Sciatic nerve (tissue), 2 donors: ENCODE data around the gene USP34. TPM values are rescaled to one million over a fixed set of nuclear protein-coding genes. Genes with fewer than 3 reads are reported as not detected.
"Not testable (repeated sequence)": the region's sequence is repeated elsewhere in the genome, so short reads cannot be mapped to it uniquely, and the experiment has no call there.

Source experiments
- ATAC-seq: fragments of 200-7000 bp; cut with Tn5 transposase; one replicate; pipeline ENCODE4 v1.9.1; 2020; ENCODE audit warnings: mild to moderate bottlenecking, moderate library complexity
- DNase-seq: peaks from one replicate; pipeline ENCODE4 v3.0.0-alpha.2; 2020; ENCODE audit warnings: low spot score
- intact Hi-C: fragments of 100-400 bp; cut with DNase I; formaldehyde crosslinking; loops from one replicate; pipeline ENCODE4 v1.14.2; 2022
- total RNA-seq: library from RNA; stranded (reverse); fragmentation: NEBNext Ultra II Directional; extraction: Animal tissue kit (Norgen Biotek cat#: 25700); gene quantifications from one replicate; pipeline ENCODE4 v1.2.1, GENCODE V29; 2021
- donor health status: DM: no; HTN: no; CAD: no.
- donor health status: DM: no; HTN: no; CAD: no.

USP34 gene, protein sequence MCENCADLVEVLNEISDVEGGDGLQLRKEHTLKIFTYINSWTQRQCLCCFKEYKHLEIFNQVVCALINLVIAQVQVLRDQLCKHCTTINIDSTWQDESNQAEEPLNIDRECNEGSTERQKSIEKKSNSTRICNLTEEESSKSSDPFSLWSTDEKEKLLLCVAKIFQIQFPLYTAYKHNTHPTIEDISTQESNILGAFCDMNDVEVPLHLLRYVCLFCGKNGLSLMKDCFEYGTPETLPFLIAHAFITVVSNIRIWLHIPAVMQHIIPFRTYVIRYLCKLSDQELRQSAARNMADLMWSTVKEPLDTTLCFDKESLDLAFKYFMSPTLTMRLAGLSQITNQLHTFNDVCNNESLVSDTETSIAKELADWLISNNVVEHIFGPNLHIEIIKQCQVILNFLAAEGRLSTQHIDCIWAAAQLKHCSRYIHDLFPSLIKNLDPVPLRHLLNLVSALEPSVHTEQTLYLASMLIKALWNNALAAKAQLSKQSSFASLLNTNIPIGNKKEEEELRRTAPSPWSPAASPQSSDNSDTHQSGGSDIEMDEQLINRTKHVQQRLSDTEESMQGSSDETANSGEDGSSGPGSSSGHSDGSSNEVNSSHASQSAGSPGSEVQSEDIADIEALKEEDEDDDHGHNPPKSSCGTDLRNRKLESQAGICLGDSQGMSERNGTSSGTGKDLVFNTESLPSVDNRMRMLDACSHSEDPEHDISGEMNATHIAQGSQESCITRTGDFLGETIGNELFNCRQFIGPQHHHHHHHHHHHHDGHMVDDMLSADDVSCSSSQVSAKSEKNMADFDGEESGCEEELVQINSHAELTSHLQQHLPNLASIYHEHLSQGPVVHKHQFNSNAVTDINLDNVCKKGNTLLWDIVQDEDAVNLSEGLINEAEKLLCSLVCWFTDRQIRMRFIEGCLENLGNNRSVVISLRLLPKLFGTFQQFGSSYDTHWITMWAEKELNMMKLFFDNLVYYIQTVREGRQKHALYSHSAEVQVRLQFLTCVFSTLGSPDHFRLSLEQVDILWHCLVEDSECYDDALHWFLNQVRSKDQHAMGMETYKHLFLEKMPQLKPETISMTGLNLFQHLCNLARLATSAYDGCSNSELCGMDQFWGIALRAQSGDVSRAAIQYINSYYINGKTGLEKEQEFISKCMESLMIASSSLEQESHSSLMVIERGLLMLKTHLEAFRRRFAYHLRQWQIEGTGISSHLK (N-terminal part only)
- 154 TPM for total RNA-seq

DNA sequence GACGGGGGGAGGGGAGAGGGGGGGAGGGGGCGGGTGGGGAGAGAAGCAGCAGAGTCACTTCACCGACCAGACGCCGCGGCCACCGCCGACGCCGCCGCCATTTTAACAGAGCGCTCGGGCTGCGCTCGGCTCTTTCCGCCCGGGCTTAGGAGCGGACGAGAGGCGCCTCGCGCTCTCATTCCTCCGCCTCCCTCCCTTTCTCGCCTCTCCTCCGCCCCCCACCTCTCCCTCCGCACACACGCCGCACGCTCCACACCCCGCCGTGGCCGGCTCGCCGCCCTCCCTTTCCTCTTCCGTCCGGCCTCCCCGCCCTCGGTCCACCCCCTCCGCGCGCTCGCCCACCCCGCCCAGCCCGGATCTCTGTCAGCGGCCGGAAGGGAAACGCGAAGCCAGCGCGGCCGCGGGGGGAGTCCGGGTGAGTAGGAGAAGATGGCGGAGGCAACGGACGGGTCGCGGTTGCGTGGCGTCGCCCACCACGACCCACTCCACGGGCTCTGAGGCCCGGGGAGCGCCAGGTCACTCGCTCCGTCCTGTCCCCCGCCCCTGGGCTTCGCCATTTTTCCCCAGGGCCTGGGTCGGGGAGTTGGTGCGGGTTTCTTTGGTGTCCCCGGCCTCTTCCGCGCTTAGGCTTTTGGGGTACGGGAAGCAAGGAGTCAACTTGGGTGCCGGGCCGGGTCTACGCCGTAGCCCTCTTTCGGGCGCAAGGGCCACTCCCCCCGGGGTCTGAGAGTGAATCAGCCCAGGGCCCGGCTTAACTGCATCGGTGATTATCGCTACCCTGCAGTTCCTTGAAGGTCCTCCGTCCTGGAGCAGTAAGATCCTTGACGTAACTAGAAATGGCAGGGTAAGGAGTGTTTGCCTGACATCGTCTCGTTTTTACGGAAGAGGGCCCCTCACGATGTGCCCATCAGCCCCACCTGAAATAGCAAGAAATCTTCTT is at the start of gene USP34:
Gene USP34 (minus strand): TSS at position 123 of the 940 bp plus-strand sequence. CDS start 395 bp downstream, outside the sequence.
- DNase-seq (peak; percentile 97), ATAC-seq (peak; percentile 98)
- intact Hi-C loops = no loop called here

DNA sequence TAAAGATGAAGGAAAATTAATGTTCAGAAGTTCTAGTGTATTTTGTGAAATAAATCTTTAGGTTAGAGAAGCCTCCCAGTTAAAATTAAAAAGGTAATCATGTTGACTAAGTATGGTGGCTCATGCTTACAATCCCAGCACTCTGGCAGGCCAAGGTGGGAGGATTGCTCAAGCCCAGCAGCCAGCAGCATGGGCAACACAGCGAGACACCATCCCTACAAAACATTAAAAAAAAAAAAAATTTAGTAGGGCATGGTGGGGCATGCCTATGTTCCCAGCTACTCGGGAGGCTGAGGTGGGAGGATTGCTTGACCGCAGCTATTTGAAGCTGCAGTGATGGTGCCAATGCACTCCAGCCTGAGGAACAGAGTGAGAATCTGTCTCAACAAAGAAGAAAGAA is 49.4 kb upstream of the USP34 start:
- DNase-seq (no peak), ATAC-seq (no peak)
- intact Hi-C loops = no loop called here

DNA sequence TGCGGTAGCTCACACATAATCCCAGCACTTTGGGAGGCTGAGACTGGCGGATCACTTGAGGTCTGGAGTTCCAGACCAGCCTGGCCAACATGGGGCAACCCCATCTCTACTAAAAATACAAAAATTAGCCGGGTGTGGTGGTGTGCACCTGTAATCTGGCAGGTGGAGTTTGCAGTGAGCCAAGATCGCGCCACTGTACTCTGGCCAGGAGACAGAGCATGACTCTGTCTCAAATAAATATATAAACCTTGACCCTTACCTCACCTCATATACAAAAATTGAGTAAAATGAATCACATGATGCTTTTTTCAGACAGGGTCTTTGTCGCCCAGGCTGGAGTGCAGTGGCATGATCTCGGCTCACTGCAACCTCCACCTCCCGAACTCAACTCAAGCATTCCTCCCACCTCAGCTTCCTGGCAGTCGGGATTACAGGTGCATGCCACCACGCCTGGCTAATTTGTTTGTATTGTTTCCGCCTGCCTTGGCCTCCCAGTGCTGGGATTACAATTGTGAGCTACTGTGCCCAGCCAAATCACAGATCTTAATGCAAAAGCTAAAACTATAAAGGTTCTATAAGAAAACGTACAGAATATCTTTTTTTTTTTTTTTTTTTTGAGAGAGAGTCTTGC is 42.0 kb upstream of the USP34 start:
- intact Hi-C loops = no loop called here
- no peak for DNase-seq

DNA sequence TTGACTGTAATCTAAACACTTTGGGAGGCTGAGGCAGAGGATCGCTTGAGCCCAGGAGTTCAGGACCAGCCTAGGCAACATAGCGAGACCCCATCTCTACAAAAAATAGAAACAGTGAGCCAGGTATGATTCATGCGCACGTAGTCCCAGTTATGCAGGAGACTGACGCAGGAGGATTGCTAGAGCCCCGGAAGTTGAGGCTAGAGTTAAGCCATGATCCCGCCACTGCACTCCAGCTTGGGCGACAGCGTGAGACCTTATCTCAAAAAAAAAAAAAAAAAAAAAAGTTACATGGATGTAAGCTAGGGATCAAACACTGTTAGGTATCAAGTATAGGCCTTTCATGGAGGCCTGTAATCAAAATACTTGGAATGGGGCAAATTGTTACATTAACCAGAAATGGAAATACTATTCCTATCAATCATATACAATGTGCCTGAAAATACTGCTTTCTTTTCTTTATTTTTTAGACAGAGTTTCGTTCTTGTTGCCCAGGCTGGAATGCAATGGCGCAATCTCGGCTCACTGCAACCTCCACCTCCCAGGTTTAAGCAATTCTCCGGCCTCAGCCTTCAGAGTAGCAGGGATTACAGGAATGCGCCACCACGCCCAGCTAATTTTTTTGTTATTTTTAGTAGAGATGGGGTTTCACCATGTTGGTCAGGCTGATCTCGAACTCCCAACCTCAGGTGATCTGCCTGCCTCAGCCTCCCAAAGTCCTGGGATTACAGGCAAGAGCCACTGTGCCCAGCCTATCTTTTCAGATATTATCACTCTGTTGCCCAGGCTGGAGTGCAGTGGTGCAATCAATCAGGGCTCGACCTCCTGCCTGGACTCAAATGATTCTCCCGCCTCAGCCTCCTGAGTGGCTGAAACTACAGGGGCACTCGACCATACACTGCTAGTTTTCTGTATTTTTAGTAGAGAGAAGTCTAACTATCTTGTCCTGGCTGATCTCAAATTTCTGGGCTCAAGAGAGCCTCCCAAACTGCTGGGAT is 40.1 kb upstream of the USP34 start:
- intact Hi-C loops = no loop called here
- DNase-seq = no peak
- no peak for ATAC-seq

More for the DNA sequence above, 42.0 kb upstream of the USP34 start:
- no peak for ATAC-seq

- no peak for DNase-seq
- no peak for ATAC-seq
- intact Hi-C loops = no loop called here
Observed at GRCh38 chr2:61504949-61505348, 34.1 kb upstream of the USP34 start.

- DNase-seq (no peak), ATAC-seq (no peak)
- intact Hi-C loops = no loop called here
Observed at GRCh38 chr2:61499060-61499459, 28.2 kb upstream of the USP34 start.

- no peak for DNase-seq
- intact Hi-C loops = loop anchor here (5.0 kb wide), 1 partner anchor 884 kb away; no protein-coding TSS in a partner anchor
- no peak for ATAC-seq
Observed at GRCh38 chr2:61493523-61493942, 22.6 kb upstream of the USP34 start.

- no peak for ATAC-seq
- DNase-seq = no peak
- intact Hi-C loops = loop anchor here (5.0 kb wide), 1 partner anchor 885 kb away; no protein-coding TSS in a partner anchor
Observed at GRCh38 chr2:61492476-61492875, 21.6 kb upstream of the USP34 start.

GRCh38 chr2:61485281-61485680 is 14.4 kb upstream of the USP34 start:
- DNase-seq = no peak
- ATAC-seq = no peak
- intact Hi-C loops = no loop called here

- intact Hi-C loops = no loop called here
- no peak for DNase-seq
- no peak for ATAC-seq
Observed at GRCh38 chr2:61478086-61478485, 7.2 kb upstream of the USP34 start.

DNA sequence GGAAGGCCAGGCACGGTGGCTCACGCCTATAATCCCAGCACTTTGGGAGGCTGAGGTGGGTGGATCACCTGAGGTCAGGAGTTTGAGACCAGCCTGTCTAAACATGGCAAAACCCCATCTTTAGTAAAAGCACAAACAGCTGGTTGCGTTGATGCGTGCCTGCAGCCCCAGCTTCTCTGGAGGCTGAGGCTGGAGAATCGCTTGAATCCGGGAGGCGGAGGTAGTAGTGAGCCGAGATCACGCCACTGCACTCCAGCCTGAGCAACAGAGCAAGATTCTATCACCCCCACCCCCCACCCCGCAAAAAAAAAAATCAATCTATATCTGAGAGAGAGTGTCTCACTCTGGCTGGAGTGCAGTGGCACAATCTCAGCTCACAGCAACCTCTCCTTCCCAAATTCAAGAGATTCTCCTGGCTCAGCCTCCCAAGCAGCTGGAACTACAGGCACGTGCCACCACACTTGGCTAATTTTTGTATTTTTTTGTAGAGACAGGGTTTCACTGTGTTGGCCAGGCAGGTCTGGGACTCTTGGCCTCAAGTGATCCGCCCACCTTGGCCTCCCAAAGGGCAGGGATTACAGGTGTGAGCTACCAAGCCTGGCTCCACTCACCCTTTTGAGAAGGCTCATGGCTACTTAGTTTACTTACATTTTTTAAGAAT is 6.2 kb upstream of the USP34 start:
- intact Hi-C loops, ATAC-seq, DNase-seq: not testable (repeated sequence)

DNA sequence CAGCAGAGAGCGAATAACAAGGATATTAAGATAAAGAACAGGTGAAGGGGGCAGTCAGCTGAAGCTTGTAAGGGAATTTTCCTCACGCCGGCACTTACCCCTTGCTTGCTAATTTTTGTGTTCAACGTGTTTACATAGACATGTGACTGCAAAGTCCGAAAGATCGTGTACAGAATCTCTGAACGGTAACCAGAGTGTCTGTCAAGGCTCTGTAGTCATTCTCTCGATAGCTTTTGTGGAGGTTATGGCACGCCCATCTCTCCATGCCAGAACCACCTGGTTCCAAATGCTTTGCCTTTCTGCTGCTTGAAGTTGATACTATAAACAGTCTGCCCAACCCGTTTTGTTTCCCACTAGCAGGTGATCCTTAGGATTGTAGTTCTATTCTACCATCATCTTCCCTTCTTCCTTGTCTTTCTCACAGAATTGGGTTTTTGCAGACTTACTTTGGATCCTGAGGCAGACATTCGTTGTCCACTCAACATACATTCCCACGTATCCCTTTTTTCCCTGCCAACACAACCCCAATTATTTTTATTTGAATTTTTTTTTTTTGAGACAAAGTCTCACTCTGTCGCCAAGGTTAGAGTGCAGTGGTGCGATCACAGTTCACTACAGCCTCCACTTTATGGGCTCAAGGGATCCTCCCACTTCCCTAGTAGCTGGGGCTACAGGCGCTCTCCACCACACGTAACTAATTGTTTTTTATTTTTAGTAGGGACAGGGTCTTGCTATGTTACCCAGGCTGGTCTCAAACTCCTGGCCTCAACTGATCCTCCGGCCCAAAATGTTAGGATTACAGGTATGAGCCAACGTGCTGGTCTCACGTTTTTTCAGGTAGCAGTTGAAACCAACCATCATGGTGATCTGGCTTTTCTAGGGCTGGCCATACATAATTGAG is 1.3 kb upstream of the USP34 start:
- ATAC-seq (no peak), DNase-seq (no peak)
- intact Hi-C loops = no loop called here

GRCh38 chr2:61470122-61470951 is 550 bp downstream of the USP34 start:
- ATAC-seq = peak; percentile 75
- intact Hi-C loops = no loop called here

GRCh38 chr2:61469424-61470121 is 1.3 kb downstream of the USP34 start:
- intact Hi-C loops = no loop called here
- ATAC-seq (no peak), DNase-seq (no peak)

More at GRCh38 chr2:61470122-61470951, 550 bp downstream of the USP34 start:
- peak; percentile 93 for DNase-seq
